HepG2 (cell line): ENCODE measurements around the gene BCL11B. TPM values are rescaled to one million over a fixed set of nuclear protein-coding genes. Genes with fewer than 3 reads are reported as not detected.
A peak's percentile ranks its signal among the peaks of the same experiment; 100 is the strongest.

Source experiments
- AFF4 ChIP-seq: sonication (generic); formaldehyde crosslinking; IDR thresholded peaks from 2 replicates; pipeline ENCODE4 v1.4.0; 2020; ENCODE audit warnings: missing genetic modification reagents
- CERS6 ChIP-seq: sonication (generic); formaldehyde crosslinking; IDR thresholded peaks from 2 replicates; pipeline ENCODE4 v1.5.0; 2020; ENCODE audit warnings: missing genetic modification reagents
- CREM ChIP-seq, 2 experiments: sonication (generic) in 1 of 2; formaldehyde crosslinking in 1 of 2; IDR thresholded peaks; 2 replicates each; pipeline versions ENCODE4 v1.4.0 to v1.6.1; 2016 to 2020; ENCODE audit warnings: antibody characterized with exemption in 1 of 2, mild to moderate bottlenecking in 1 of 2, missing genetic modification reagents in 1 of 2
- ETV5 ChIP-seq: IDR thresholded peaks from 2 replicates; pipeline ENCODE4 v1.6.1; 2018; ENCODE audit warnings: missing biosample characterization, missing genetic modification reagents, inconsistent platforms, borderline replicate concordance
- EZH2 ChIP-seq: conservative IDR thresholded peaks from 2 replicates; pipeline ENCODE4 v1.6.1; 2012; ENCODE audit warnings: mild to moderate bottlenecking, low read depth, low read length, moderate library complexity
- GMEB1 ChIP-seq: sonication (generic); formaldehyde crosslinking; IDR thresholded peaks from 2 replicates; pipeline ENCODE4 v1.5.1; 2020; ENCODE audit warnings: missing genetic modification reagents, mild to moderate bottlenecking, borderline replicate concordance
- HMG20A ChIP-seq: IDR thresholded peaks from 2 replicates; pipeline ENCODE4 v1.6.1; 2016; ENCODE audit warnings: borderline replicate concordance
- HNRNPUL1 ChIP-seq: fragments of 200-400 bp; formaldehyde crosslinking; IDR thresholded peaks from 2 replicates; pipeline ENCODE4 v1.6.1; 2017; ENCODE audit warnings: low read depth, mild to moderate bottlenecking, low read length, moderate library complexity
- MEIS1 ChIP-seq: sonication (generic); formaldehyde crosslinking; IDR thresholded peaks from 2 replicates; pipeline ENCODE4 v1.9.0; 2021; ENCODE audit warnings: mild to moderate bottlenecking, missing genetic modification reagents, moderate library complexity, borderline replicate concordance
- NFRKB ChIP-seq: fragments of 450-650 bp; IDR thresholded peaks from 2 replicates; pipeline ENCODE4 v1.6.1; 2017
- NONO ChIP-seq, 2 experiments: fragments of 450-650 bp in 1 of 2; sonication (generic) in 1 of 2; formaldehyde crosslinking in 1 of 2; IDR thresholded peaks in 1 of 2; conservative IDR thresholded peaks in 1 of 2; 2 replicates each; pipeline versions ENCODE4 v1.6.1 to v1.8.0; 2017 to 2022; ENCODE audit warnings: mild to moderate bottlenecking in 1 of 2, missing genetic modification reagents in 1 of 2, moderate library complexity in 1 of 2
- PATZ1 ChIP-seq: sonication (generic); formaldehyde crosslinking; IDR thresholded peaks from 2 replicates; pipeline ENCODE4 v1.4.0; 2020; ENCODE audit warnings: missing genetic modification reagents
- RAD21 ChIP-seq: fragments of 450-650 bp; formaldehyde crosslinking; IDR thresholded peaks from 2 replicates; pipeline ENCODE4 v1.5.0; 2020; ENCODE audit warnings: mild to moderate bottlenecking
- RFX5 ChIP-seq: IDR thresholded peaks from 2 replicates; pipeline ENCODE4 v1.6.1; 2011; ENCODE audit warnings: low read depth, low read length, improper control_type of control experiment
- SRF ChIP-seq: IDR thresholded peaks from 2 replicates; pipeline ENCODE4 v1.6.1; 2011; ENCODE audit warnings: mild to moderate bottlenecking, low read depth, low read length, moderate library complexity
- ZFY ChIP-seq: sonication (generic); formaldehyde crosslinking; IDR thresholded peaks from 2 replicates; pipeline ENCODE4 v1.4.0; 2020; ENCODE audit warnings: missing genetic modification reagents
- ZNF143 ChIP-seq: sonication (generic); formaldehyde crosslinking; IDR thresholded peaks from 2 replicates; pipeline ENCODE4 v1.4.0; 2020; ENCODE audit warnings: missing genetic modification reagents
- ZNF781 ChIP-seq: sonication (generic); formaldehyde crosslinking; IDR thresholded peaks from 2 replicates; pipeline ENCODE4 v1.5.1; 2020; ENCODE audit warnings: borderline replicate concordance, mild to moderate bottlenecking, missing genetic modification reagents; ENCODE audit errors: not compliant biosample characterization
- ZSCAN29 ChIP-seq: sonication (generic); formaldehyde crosslinking; conservative IDR thresholded peaks from 2 replicates; pipeline ENCODE4 v1.4.0; 2020; ENCODE audit warnings: mild to moderate bottlenecking, missing genetic modification reagents
- polyA plus RNA-seq, 8 experiments: library from polyadenylated mRNA; depleted of rRNA in 3 of 8; stranded (reverse) in 7 of 8; unstranded in 1 of 8; fragments of >200 nt; fragmentation: Illumina TruSeq in 4 of 8; extraction: Trizol in 4 of 8; gene quantifications; 2 replicates each; pipeline versions ENCODE4 v1.2.1 to v1.2.3, GENCODE V29; 2011 to 2016; ENCODE audit warnings: low read depth in 4 of 8, missing spikeins in 1 of 8, mixed read lengths in 1 of 8; ENCODE audit not compliant: insufficient read depth in 1 of 8
- total RNA-seq, 5 experiments: library from RNA; depleted of rRNA; stranded (reverse); fragments of >200 nt; fragmentation: Illumina TruSeq; extraction: Trizol; gene quantifications; 2 replicates each; pipeline ENCODE4 v1.2.3, GENCODE V29; 2016; ENCODE audit warnings: low read depth in 1 of 5

The BCL11B gene
- total and polyA plus RNA-seq, 2 of the 13 experiments (the other 11 are each of a cell fraction or from before 2014, with no cell fraction given): not detected

- TF ChIP-seq AFF4 (CRISPR knock-in tag): no peak
- TF ChIP-seq RAD21 (CRISPR knock-in tag): peak; percentile 18; the same call in 1 of the 2 replicates
- no peak for TF ChIP-seq CERS6 (CRISPR knock-in tag)
- no peak for TF ChIP-seq ZNF143 (CRISPR knock-in tag)
- no peak for TF ChIP-seq NONO (IDR thresholded peaks at IDR 0.05)
- peak; percentile 54; the same call in 1 of the 2 replicates for TF ChIP-seq NONO (CRISPR knock-in tag; conservative IDR thresholded peaks at IDR 0.05)
- 0 out of 2 replicates have a peak, but pooled peaks have one; percentile 19 for TF ChIP-seq GMEB1 (CRISPR knock-in tag)
- TF ChIP-seq ZSCAN29 (CRISPR knock-in tag): no peak
- TF ChIP-seq CREM (IDR thresholded peaks at IDR 0.05): no peak
- TF ChIP-seq CREM (CRISPR knock-in tag; IDR thresholded peaks at IDR 0.05): no peak
- peak; percentile 60; the same call in 1 of the 2 replicates for TF ChIP-seq PATZ1
- TF ChIP-seq ZFY (CRISPR knock-in tag): no peak
- TF ChIP-seq ZNF781 (CRISPR knock-in tag): no peak
- TF ChIP-seq NFRKB: no peak
- TF ChIP-seq HMG20A (CRISPR knock-in tag): 0 out of 2 replicates have a peak, but pooled peaks have one; percentile 33
- peak; percentile 72; the same call in 1 of the 2 replicates for TF ChIP-seq ETV5
- TF ChIP-seq EZH2: no peak
- TF ChIP-seq HNRNPUL1: no peak
- no peak for TF ChIP-seq SRF
- 0 out of 2 replicates have a peak, but pooled peaks have one; percentile 64 for TF ChIP-seq MEIS1
- TF ChIP-seq RFX5: no peak
Measured at GRCh38 chr14:99274346-99275221, 2.6 kb upstream of the BCL11B start (continued).
